SK-N-MC (cell line): ENCODE results near the gene CACNA1G.

Experiments
- EZH2 ChIP-seq: fragments of 200-600 bp; sonication (generic); IDR thresholded peaks from one replicate; pipeline ENCODE4 v1.6.1; 2017; ENCODE audit warnings: antibody characterized with exemption
- FOXP2 ChIP-seq: optimal IDR thresholded peaks from 2 replicates; pipeline ENCODE3; 2011; ENCODE audit warnings: mild to moderate bottlenecking, moderate library complexity; ENCODE audit not compliant: insufficient read depth; ENCODE audit errors: extremely low read length, control extremely low read depth
- POLR2AphosphoS5 ChIP-seq: IDR thresholded peaks from 2 replicates; pipeline ENCODE4 v1.6.1; 2012; ENCODE audit warnings: mild to moderate bottlenecking, low read depth, low read length, borderline replicate concordance

- TF ChIP-seq EZH2 (no peak), POLR2AphosphoS5 (no peak), FOXP2 (no peak)
Measured at GRCh38 chr17:50599606-50600005, 39.1 kb downstream of the CACNA1G start.
